OCI-LY3 (cell line): ENCODE data around the gene PRMT5.

Experiments
- EZH2phosphoT487 ChIP-seq: fragments of 200-600 bp; shearing (Covaris generic); IDR thresholded peaks from 2 replicates; pipeline ENCODE4 v1.6.1; 2018; ENCODE audit warnings: antibody characterized with exemption, mixed run types, low read depth
- TF ChIP-seq, protein P1 (sequence below): fragments of 200-600, 300-600 bp; sonication (generic); IDR thresholded peaks from 2 replicates; pipeline ENCODE4 v1.5.1; 2014; ENCODE audit warnings: antibody characterized with exemption, low read length, low read depth

DNA sequence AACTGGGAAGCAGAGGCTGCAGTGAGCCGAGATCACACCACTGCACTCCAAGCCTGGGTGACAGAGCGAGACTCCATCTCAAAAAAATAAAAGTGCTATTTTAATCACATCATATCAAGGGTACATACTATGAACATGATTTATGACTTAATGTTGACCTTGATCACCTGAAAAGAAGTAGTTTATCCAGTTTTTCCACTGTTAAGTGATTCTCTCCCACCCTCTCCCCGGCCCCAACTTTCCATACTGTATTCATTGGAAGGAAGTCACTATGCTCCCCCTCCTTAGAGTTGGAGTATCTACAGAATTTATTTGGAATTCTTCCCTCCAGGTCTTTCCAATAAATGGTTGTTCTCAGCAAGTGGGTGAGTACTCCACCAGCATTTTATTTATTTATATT lies 3.0 kb upstream of the PRMT5 start:
- TF ChIP-seq, protein P1, sequence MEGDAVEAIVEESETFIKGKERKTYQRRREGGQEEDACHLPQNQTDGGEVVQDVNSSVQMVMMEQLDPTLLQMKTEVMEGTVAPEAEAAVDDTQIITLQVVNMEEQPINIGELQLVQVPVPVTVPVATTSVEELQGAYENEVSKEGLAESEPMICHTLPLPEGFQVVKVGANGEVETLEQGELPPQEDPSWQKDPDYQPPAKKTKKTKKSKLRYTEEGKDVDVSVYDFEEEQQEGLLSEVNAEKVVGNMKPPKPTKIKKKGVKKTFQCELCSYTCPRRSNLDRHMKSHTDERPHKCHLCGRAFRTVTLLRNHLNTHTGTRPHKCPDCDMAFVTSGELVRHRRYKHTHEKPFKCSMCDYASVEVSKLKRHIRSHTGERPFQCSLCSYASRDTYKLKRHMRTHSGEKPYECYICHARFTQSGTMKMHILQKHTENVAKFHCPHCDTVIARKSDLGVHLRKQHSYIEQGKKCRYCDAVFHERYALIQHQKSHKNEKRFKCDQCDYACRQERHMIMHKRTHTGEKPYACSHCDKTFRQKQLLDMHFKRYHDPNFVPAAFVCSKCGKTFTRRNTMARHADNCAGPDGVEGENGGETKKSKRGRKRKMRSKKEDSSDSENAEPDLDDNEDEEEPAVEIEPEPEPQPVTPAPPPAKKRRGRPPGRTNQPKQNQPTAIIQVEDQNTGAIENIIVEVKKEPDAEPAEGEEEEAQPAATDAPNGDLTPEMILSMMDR: no peak
- no peak for TF ChIP-seq EZH2phosphoT487
